GM23248 (cell line): ENCODE results near the gene MXD3.

Experiments used
- EZH2 ChIP-seq: fragments of 200-600 bp; sonication (generic); IDR thresholded peaks from 2 replicates; pipeline ENCODE4 v1.6.1; 2018; ENCODE audit warnings: antibody characterized with exemption, mild to moderate bottlenecking; ENCODE audit not compliant: insufficient read depth, poor library complexity, severe bottlenecking
- EZH2phosphoT487 ChIP-seq: fragments of 200-600 bp; sonication (generic); IDR thresholded peaks from 2 replicates; pipeline ENCODE4 v1.6.1; 2018; ENCODE audit warnings: antibody characterized with exemption, moderate library complexity, mild to moderate bottlenecking, low read depth; ENCODE audit not compliant: insufficient read depth

DNA sequence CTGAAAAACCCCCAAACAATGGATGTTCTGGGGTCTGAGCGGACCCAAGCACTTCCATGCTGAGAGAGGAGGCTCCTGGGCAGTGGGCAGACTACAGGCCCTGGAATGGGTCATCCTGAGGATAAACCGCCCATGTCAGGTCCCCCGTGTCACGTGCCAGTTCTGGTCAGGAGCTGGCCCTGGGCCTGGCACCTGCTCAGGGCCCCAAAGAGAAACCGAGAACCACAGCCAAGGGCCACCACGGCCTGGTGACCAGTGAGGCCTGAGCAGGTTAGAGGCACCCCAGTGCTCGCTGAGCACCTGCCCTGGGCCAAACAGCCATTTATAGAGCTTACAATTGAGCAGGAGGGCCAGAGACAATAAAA is 24.0 kb upstream of the MXD3 start:
- TF ChIP-seq EZH2: no peak
- TF ChIP-seq EZH2phosphoT487: no peak
